Stomach (tissue), 4 donors: Measurements from ENCODE around the gene MRPS18A.

Experiments
- CTCF ChIP-seq, 7 experiments: fragments of 450-650 bp in 4 of 7; fragments of 200-600 bp in 3 of 7; sonication (generic) in 3 of 7; IDR thresholded peaks; one replicate each; pipeline ENCODE4 v1.5.1; 2016 to 2019; ENCODE audit warnings: antibody characterized with exemption in 7 of 7, control low read depth in 2 of 7, mild to moderate bottlenecking in 1 of 7
- POLR2A ChIP-seq, 4 donors: fragments of 450-650 bp; IDR thresholded peaks; one replicate each; pipeline ENCODE4 v1.6.1; 2016; ENCODE audit warnings: antibody characterized with exemption in 4 of 4, control low read depth in 2 of 4, mild to moderate bottlenecking in 1 of 4, moderate library complexity in 1 of 4

- TF ChIP-seq CTCF (IDR thresholded peaks at IDR 0.05): no peak
- no peak for TF ChIP-seq POLR2A (IDR thresholded peaks at IDR 0.05)
Observed at GRCh38 chr6:43647613-43648012, 40.0 kb downstream of the MRPS18A start.
